GM18508 (cell line): ENCODE results near the gene MORF4L2.
"Not testable (repeated sequence)": the region's sequence is repeated elsewhere in the genome, so short reads cannot be mapped to it uniquely, and the experiment has no call there.

ENCODE experiments used
- ATAC-seq: cut with Tn5 transposase; IDR thresholded peaks from one replicate; pipeline ENCODE4 v1.9.1; 2021; ENCODE audit warnings: moderate number of reproducible peaks; ENCODE audit not compliant: insufficient read depth, unreplicated experiment

MORF4L2 gene

GRCh38 chrX:103681443-103681842 is 5.1 kb downstream of the MORF4L2 start:
- ATAC-seq: no peak

GRCh38 chrX:103678199-103678993 is 8.1 kb downstream of the MORF4L2 start:
- ATAC-seq: no peak

- ATAC-seq: no peak
Observed at GRCh38 chrX:103674531-103675454, 11.7 kb downstream of the MORF4L2 start.

GRCh38 chrX:103669745-103670144 is 16.8 kb downstream of the MORF4L2 start:
- no peak for ATAC-seq

- ATAC-seq: no peak
Observed at GRCh38 chrX:103666202-103667107, 20.0 kb downstream of the MORF4L2 start.

GRCh38 chrX:103663981-103664762 is 22.3 kb downstream of the MORF4L2 start:
- ATAC-seq: no peak

GRCh38 chrX:103659460-103659859 is 27.0 kb downstream of the MORF4L2 start:
- ATAC-seq: not testable (repeated sequence)

GRCh38 chrX:103658681-103659433 is 27.6 kb downstream of the MORF4L2 start:
- no peak for ATAC-seq

GRCh38 chrX:103657066-103657465 is 29.4 kb downstream of the MORF4L2 start:
- ATAC-seq: not testable (repeated sequence)

GRCh38 chrX:103656617-103657016 is 29.9 kb downstream of the MORF4L2 start:
- no peak for ATAC-seq

- ATAC-seq: not testable (repeated sequence)
Observed at GRCh38 chrX:103655230-103656000, 31.1 kb downstream of the MORF4L2 start.

GRCh38 chrX:103651151-103651773 is 35.2 kb downstream of the MORF4L2 start:
- ATAC-seq: no peak

- ATAC-seq: no peak
Observed at GRCh38 chrX:103647630-103648029, 38.9 kb downstream of the MORF4L2 start.

- ATAC-seq: no peak
Observed at GRCh38 chrX:103644125-103644524, 42.4 kb downstream of the MORF4L2 start.

- ATAC-seq: no peak
Observed at GRCh38 chrX:103640401-103641155, 45.9 kb downstream of the MORF4L2 start.

GRCh38 chrX:103638479-103639346 is 47.8 kb downstream of the MORF4L2 start:
- not testable (repeated sequence) for ATAC-seq
